K562 (cell line): ENCODE results near the gene TTC33. TPM values are rescaled to one million over a fixed set of nuclear protein-coding genes. Genes with fewer than 3 reads are reported as not detected.

Experiments
- CBFA2T2 ChIP-seq: fragments of 450-650 bp; conservative IDR thresholded peaks from 2 replicates; pipeline ENCODE4 v1.6.1; 2017; ENCODE audit warnings: mild to moderate bottlenecking
- FIP1L1 ChIP-seq: fragments of 200-400 bp; formaldehyde crosslinking; IDR thresholded peaks from 2 replicates; pipeline ENCODE4 v1.6.1; 2018; ENCODE audit warnings: mild to moderate bottlenecking, low read depth, low read length; ENCODE audit not compliant: poor library complexity, severe bottlenecking
- MYC ChIP-seq, 2 experiments: fragments of 250-450 bp in 1 of 2; sonication (Bioruptor Pico) in 1 of 2; IDR thresholded peaks; 2 replicates each; pipeline versions ENCODE4 v1.5.1 to v1.6.1; 2012 to 2021; ENCODE audit warnings: low read depth in 2 of 2, borderline replicate concordance in 1 of 2, improper control_type of control experiment in 1 of 2, low read length in 1 of 2, mild to moderate bottlenecking in 1 of 2, moderate library complexity in 1 of 2
- MYNN ChIP-seq, 2 experiments: sonication (generic); formaldehyde crosslinking in 1 of 2; IDR thresholded peaks; 2 replicates each; pipeline versions ENCODE4 v1.5.0 to v1.6.1; 2016 to 2020; ENCODE audit warnings: antibody characterized with exemption in 1 of 2, missing genetic modification reagents in 1 of 2
- SP1 ChIP-seq: sonication (generic); formaldehyde crosslinking; IDR thresholded peaks from 2 replicates; pipeline ENCODE4 v1.8.1; 2022; ENCODE audit warnings: mild to moderate bottlenecking, missing genetic modification reagents
- TAF9B ChIP-seq: fragments of 450-650 bp; IDR thresholded peaks from 2 replicates; pipeline ENCODE4 v1.6.1; 2018; ENCODE audit warnings: mild to moderate bottlenecking; ENCODE audit not compliant: partially characterized antibody
- TBP ChIP-seq: optimal IDR thresholded peaks from 2 replicates; pipeline ENCODE3; 2011; ENCODE audit warnings: low read depth, low read length, improper control_type of control experiment
- YBX1 ChIP-seq: fragments of 450-650 bp; IDR thresholded peaks from 2 replicates; pipeline ENCODE4 v1.7.1; 2016; ENCODE audit warnings: mild to moderate bottlenecking
- ZBTB26 ChIP-seq: fragments of 450-650 bp; formaldehyde crosslinking; IDR thresholded peaks from 2 replicates; pipeline ENCODE4 v1.4.0; 2022; ENCODE audit warnings: missing genetic modification characterization
- ZBTB40 ChIP-seq, 2 experiments: fragments of 450-650 bp in 1 of 2; sonication (generic) in 1 of 2; formaldehyde crosslinking in 1 of 2; IDR thresholded peaks; 2 replicates each; pipeline versions ENCODE4 v1.7.1 to v1.9.0; 2016 to 2022; ENCODE audit warnings: inconsistent platforms in 1 of 2, mild to moderate bottlenecking in 1 of 2, missing genetic modification reagents in 1 of 2
- ZHX1 ChIP-seq: fragments of 150-350 bp; conservative IDR thresholded peaks from 2 replicates; pipeline ENCODE4 v1.6.1; 2014; ENCODE audit warnings: low read length
- ZNF707 ChIP-seq: fragments of 250-450 bp; sonication (Bioruptor Pico); conservative IDR thresholded peaks from 2 replicates; pipeline ENCODE4 v1.8.0; 2022; ENCODE audit warnings: inconsistent platforms, mild to moderate bottlenecking, moderate library complexity
- polyA plus RNA-seq, 8 experiments: library from polyadenylated mRNA; depleted of rRNA in 4 of 8; stranded (reverse) in 5 of 8; unstranded in 3 of 8; fragments of >200 nt; fragmentation: Nextera tagmentation in 2 of 8; fragmentation: Illumina TruSeq in 1 of 8; extraction: Ambion mirVana in 2 of 8; extraction: Trizol in 1 of 8; gene quantifications; 2 replicates each; pipeline versions ENCODE4 v1.2.1 to v1.2.3, GENCODE V29; 2011 to 2014; ENCODE audit warnings: inconsistent platforms in 1 of 8, missing spikeins in 1 of 8
- total RNA-seq, 7 experiments: library from RNA; depleted of rRNA in 6 of 7; stranded (reverse); fragments of >200 nt in 6 of 7; fragmentation: Illumina TruSeq in 2 of 7; extraction: Trizol in 2 of 7; gene quantifications; 2 replicates each; pipeline versions ENCODE4 v1.2.1 to v1.2.3, GENCODE V29; 2011 to 2021; ENCODE audit warnings: low replicate concordance in 1 of 7

TTC33 gene
- total and polyA plus RNA-seq, 9 of the 15 experiments (the other 6 are each of a cell fraction or from before 2014, with no cell fraction given), result 11.5 to 24.9 (median 21.1) TPM

- 0 out of 2 replicates have a peak, but pooled peaks have one; percentile 13 for TF ChIP-seq ZBTB40 (IDR thresholded peaks at IDR 0.05)
- no peak for TF ChIP-seq ZBTB40 (CRISPR knock-in tag; IDR thresholded peaks at IDR 0.05)
- no peak for TF ChIP-seq CBFA2T2
- TF ChIP-seq TBP, result no peak
- no peak for TF ChIP-seq ZBTB26 (CRISPR knock-in tag)
- TF ChIP-seq FIP1L1, result no peak
- peak; percentile 77 for TF ChIP-seq MYNN (IDR thresholded peaks at IDR 0.05)
- TF ChIP-seq MYNN (CRISPR knock-in tag; IDR thresholded peaks at IDR 0.05), result no peak
- no peak for TF ChIP-seq MYC (IDR thresholded peaks at IDR 0.05; ENCODE audit: low read depth, low read length)
- peak; percentile 8; the same call in 1 of the 2 replicates for TF ChIP-seq MYC (CRISPR knock-in tag; IDR thresholded peaks at IDR 0.05; ENCODE audit: borderline replicate concordance, low read depth)
- no peak for TF ChIP-seq ZNF707 (CRISPR knock-in tag)
- TF ChIP-seq YBX1, result no peak
- no peak for TF ChIP-seq ZHX1
- peak; percentile 31 for TF ChIP-seq TAF9B
- TF ChIP-seq SP1, result no peak
Measured at GRCh38 chr5:40798801-40799210, 43.0 kb upstream of the TTC33 start (continued).
